ENCODE measurements around the gene TIMP4. TPM values are rescaled to one million over a fixed set of nuclear protein-coding genes. Genes with fewer than 3 reads are reported as not detected.

TIMP4 gene
- total and polyA plus RNA-seq, 2 of the 4 experiments (the other 2 are of a cell fraction), result 0.39 to 0.54 TPM

GRCh38 chr3:12143949-12144504 lies 14.7 kb downstream of the TIMP4 start:
- Histone ChIP-seq H3K9me1 (ENCODE audit: insufficient read depth, low read length) (no peaks in the 10 kb centered on the region), H3K14ac (replicated peaks; ENCODE audit: low read depth, low read length) (no peak overlapping the region), H3K56ac (ENCODE audit: extremely low read depth, insufficient read depth, low read length) (no peak overlapping the region), H3K4me2 (ENCODE audit: low read depth, low read length) (peak overlapping the region; percentile 4; the same call in 1 of the 2 replicates), H3K9ac (ENCODE audit: low read depth, low read length) (no peak overlapping the region), H3K4me3 (ENCODE audit: insufficient read depth, low read depth, low read length) (no peak overlapping the region), H3K27me3 (ENCODE audit: control insufficient read depth, insufficient read depth, low read length) (peaks cover 5% of the 10 kb centered on the region; the same call in 1 of the 2 replicates), H4K8ac (ENCODE audit: low read depth in 2 of 2, low read length in 2 of 2) (no peak overlapping the region), H3K23ac (ENCODE audit: low read depth, low read length) (no peak overlapping the region), H2BK120ac (ENCODE audit: low read depth, low read length) (no peak overlapping the region), H3K18ac (ENCODE audit: low read depth, low read length) (no peak overlapping the region; the same call in 1 of the 2 replicates), H4K5ac (ENCODE audit: low read depth, low read length) (no peak overlapping the region; the same call in 1 of the 2 replicates), H2BK15ac (ENCODE audit: low read depth, low read length) (no peak overlapping the region), H2AK5ac (ENCODE audit: low read depth, low read length) (no peak overlapping the region), H2AK9ac (replicated peaks; ENCODE audit: low read depth, low read length, poor library complexity) (peak overlapping the region; percentile 13), H3K4me1 (ENCODE audit: control insufficient read depth, insufficient read depth, low read length) (peaks cover 4% of the 10 kb centered on the region), H2AFZ (replicated peaks; ENCODE audit: low read length, poor library complexity) (peak overlapping the region; percentile 36), H3K36me3 (ENCODE audit: control insufficient read depth, insufficient read depth, low read length) (no peaks in the 10 kb centered on the region), H4K20me1 (ENCODE audit: insufficient read depth, low read length) (no peaks in the 10 kb centered on the region), H3K4ac (ENCODE audit: low read depth, low read length) (no peak overlapping the region; the same call in 1 of the 2 replicates), H3K27ac (ENCODE audit: insufficient read depth, low read length) (peak overlapping the region; percentile 2; the same call in 1 of the 2 replicates), H3K79me1 (ENCODE audit: low read depth in 1 of 2, low read length in 2 of 2) (no peaks in the 10 kb centered on the region), H2BK20ac (ENCODE audit: low read depth, low read length) (no peak overlapping the region), H4K91ac (ENCODE audit: insufficient read depth, low read depth, low read length) (no peak overlapping the region), H2BK5ac (ENCODE audit: low read depth, low read length, poor library complexity, severe bottlenecking) (no peak overlapping the region), H3K9me3 (ENCODE audit: control insufficient read depth, insufficient read depth, low read length) (no peaks in the 10 kb centered on the region)
- WGBS, 2 experiments (ENCODE audit: extremely low coverage in 2 of 2, insufficient read length in 1 of 2), result 100% methylated on average over 1 of the region's 6 CpGs; no CpG with 5 or more reads in 1 of the 2 experiments
- intact Hi-C loops (cut with micrococcal nuclease) (no loop called here), dilution Hi-C loops (cut with HindIII; ENCODE audit: low sequenced_read_pairs, unreplicated experiment) (no loop called here), in situ Hi-C loops (cut with MboI; ENCODE audit: low sequenced_read_pairs) (loop anchor here (25.0 kb wide), 1 partner anchor 743 kb away; no protein-coding TSS in a partner anchor)
- peak; percentile 81 for DNase-seq
- ChIA-PET POLR2A (ENCODE audit: unreplicated experiment) (no interaction called here), CTCF (interaction anchor here (0.7 to 3.2 kb wide), 4 partner anchors 9 to 286 kb away, joined by 3 to 25 read pairs (median 4); no protein-coding TSS in a partner anchor)
- TF ChIP-seq SMC3 (IDR thresholded peaks at IDR 0.05; ENCODE audit: low read depth, low read length), result no peak
- peak; percentile 6; the same call in 1 of the 2 replicates for TF ChIP-seq RAD21 (IDR thresholded peaks at IDR 0.05; ENCODE audit: low read length)
- BruUV-seq (replicated peaks), result no TSS peak
- ATAC-seq (ENCODE audit: low read depth), result peak; percentile 87
